ENCODE results near the gene CEP135. TPM values are rescaled to one million over a fixed set of nuclear protein-coding genes. Genes with fewer than 3 reads are reported as not detected.
A peak's percentile ranks its signal among the peaks of the same experiment; 100 is the strongest.

Gene CEP135
- polyA plus RNA-seq, 3 donors: 4.0 to 5.1 (median 4.6) TPM

GRCh38 chr4:55904576-55904975 lies 44.2 kb upstream of the CEP135 start:
- Mint-ChIP-seq H3K4me3 (no peak overlapping the region), H3K4me1 (peaks cover 3% of the 10 kb centered on the region), H3K27me3 (ENCODE audit: low read depth in 3 of 3) (no peaks in the 10 kb centered on the region), H3K27ac (no peak overlapping the region), H3K9me3 (peaks cover 0 to 1% (median 0%) of the 10 kb centered on the region in 7 donors), H3K36me3 (peaks cover 45 to 59% of the 10 kb centered on the region in 2 donors)
- TF ChIP-seq CTCF (IDR thresholded peaks at IDR 0.05): no peak
- Histone ChIP-seq H4K20me1 (ENCODE audit: insufficient read depth, low read length) (no peaks in the 10 kb centered on the region), H2AFZ (ENCODE audit: insufficient read depth, low read depth, low read length, poor library complexity, severe bottlenecking) (no peak overlapping the region), H3K79me2 (ENCODE audit: insufficient read depth, low read length) (no peaks in the 10 kb centered on the region), H3K27ac (ENCODE audit: low read depth in 1 of 2, low read length in 2 of 2) (no peak overlapping the region), H3K4me1 (ENCODE audit: control insufficient read depth in 1 of 2, insufficient read depth in 2 of 2, low read length in 2 of 2) (no peaks in the 10 kb centered on the region), H3K9ac (ENCODE audit: insufficient read depth, low read length, poor library complexity, severe bottlenecking) (no peak overlapping the region), H3K4me2 (replicated peaks; ENCODE audit: extremely low read depth, low read length, poor library complexity, severe bottlenecking) (no peak overlapping the region), H3K36me3 (replicated peaks in 1 of 2; ENCODE audit: control insufficient read depth in 1 of 2, insufficient read depth in 2 of 2, low read length in 2 of 2) (peaks cover 51 to 62% of the 10 kb centered on the region in 2 donors), H3K27me3 (ENCODE audit: control insufficient read depth in 2 of 2, insufficient read depth in 2 of 2, low read length in 2 of 2) (no peaks in the 10 kb centered on the region), H3K4me3 (replicated peaks in 1 of 3; ENCODE audit: low read depth in 2 of 3, low read length in 3 of 3) (no peak overlapping the region), H3K9me3 (replicated peaks in 1 of 2; ENCODE audit: control insufficient read depth in 1 of 2, insufficient read depth in 1 of 2, low read length in 2 of 2) (peaks cover 0 to 2% of the 10 kb centered on the region in 2 donors)
- intact Hi-C loops (cut with micrococcal nuclease): no loop called here
- no peak for DNase-seq

- Histone ChIP-seq H3K9me3 (replicated peaks in 1 of 2; ENCODE audit: control insufficient read depth in 1 of 2, insufficient read depth in 1 of 2, low read length in 2 of 2) (peaks cover 0 to 2% of the 10 kb centered on the region in 2 donors), H3K4me3 (replicated peaks in 1 of 3; ENCODE audit: low read depth in 2 of 3, low read length in 3 of 3) (no peak overlapping the region), H3K36me3 (replicated peaks in 1 of 2; ENCODE audit: control insufficient read depth in 1 of 2, insufficient read depth in 2 of 2, low read length in 2 of 2) (peaks cover 36 to 45% of the 10 kb centered on the region in 2 donors), H3K27ac (ENCODE audit: low read depth in 1 of 2, low read length in 2 of 2) (peak overlapping the region in 1 of 2 donors; percentile 14), H3K4me1 (ENCODE audit: control insufficient read depth in 1 of 2, insufficient read depth in 2 of 2, low read length in 2 of 2) (no peaks in the 10 kb centered on the region), H4K20me1 (ENCODE audit: insufficient read depth, low read length) (no peaks in the 10 kb centered on the region), H3K79me2 (ENCODE audit: insufficient read depth, low read length) (no peaks in the 10 kb centered on the region), H2AFZ (ENCODE audit: insufficient read depth, low read depth, low read length, poor library complexity, severe bottlenecking) (no peak overlapping the region), H3K27me3 (ENCODE audit: control insufficient read depth in 2 of 2, insufficient read depth in 2 of 2, low read length in 2 of 2) (no peaks in the 10 kb centered on the region), H3K9ac (ENCODE audit: insufficient read depth, low read length, poor library complexity, severe bottlenecking) (no peak overlapping the region), H3K4me2 (replicated peaks; ENCODE audit: extremely low read depth, low read length, poor library complexity, severe bottlenecking) (no peak overlapping the region)
- intact Hi-C loops (cut with micrococcal nuclease): no loop called here
- peaks cover 0 to 1% (median 0%) of the 10 kb centered on the region in 7 donors for H3K9me3 Mint-ChIP-seq
- H3K4me3 Mint-ChIP-seq: no peak overlapping the region
- no peak for TF ChIP-seq CTCF (IDR thresholded peaks at IDR 0.05)
- H3K4me1 Mint-ChIP-seq: peaks cover 3% of the 10 kb centered on the region
- H3K27ac Mint-ChIP-seq: no peak overlapping the region
- H3K36me3 Mint-ChIP-seq: peaks cover 32 to 45% of the 10 kb centered on the region in 2 donors
- DNase-seq: no peak
- 100% methylated on average over 1 of the region's 6 CpGs for WGBS (ENCODE audit: insufficient coverage)
- peaks cover 0 to under 1% (median 0%) of the 10 kb centered on the region in 3 donors for H3K27me3 Mint-ChIP-seq (ENCODE audit: low read depth in 3 of 3)
Measured at GRCh38 chr4:55906323-55906722, 42.4 kb upstream of the CEP135 start.
